DMS 273 (cell line): ENCODE measurements around the gene HPGD.
"Not testable (repeated sequence)": the region's sequence is repeated elsewhere in the genome, so short reads cannot be mapped to it uniquely, and the experiment has no call there.

Experiments used
- DNase-seq: peaks from one replicate; lab custom pipeline; 2025; ENCODE audit not compliant: unreplicated experiment; lab: John Stamatoyannopoulos, UW

The HPGD gene

DNA sequence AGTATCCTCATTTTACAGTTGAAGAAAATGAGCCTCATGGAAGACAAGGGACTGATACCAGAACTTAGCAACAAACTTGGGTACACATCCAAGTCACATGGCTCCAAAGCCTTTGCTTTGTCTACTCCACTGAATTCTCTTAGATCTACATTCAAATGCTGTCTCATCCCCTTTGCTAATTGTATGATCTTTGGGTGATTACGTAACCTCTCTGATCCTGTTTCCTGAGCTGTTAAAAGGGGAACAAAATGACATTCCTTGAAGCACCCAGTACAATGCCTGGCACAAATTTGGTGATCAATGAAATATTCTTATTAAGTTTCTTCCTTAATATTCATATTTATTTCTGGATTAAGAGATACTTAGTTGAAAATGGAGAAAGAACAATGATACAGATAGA, 5.9 kb upstream of the HPGD start:
- DNase-seq = no peak

DNA sequence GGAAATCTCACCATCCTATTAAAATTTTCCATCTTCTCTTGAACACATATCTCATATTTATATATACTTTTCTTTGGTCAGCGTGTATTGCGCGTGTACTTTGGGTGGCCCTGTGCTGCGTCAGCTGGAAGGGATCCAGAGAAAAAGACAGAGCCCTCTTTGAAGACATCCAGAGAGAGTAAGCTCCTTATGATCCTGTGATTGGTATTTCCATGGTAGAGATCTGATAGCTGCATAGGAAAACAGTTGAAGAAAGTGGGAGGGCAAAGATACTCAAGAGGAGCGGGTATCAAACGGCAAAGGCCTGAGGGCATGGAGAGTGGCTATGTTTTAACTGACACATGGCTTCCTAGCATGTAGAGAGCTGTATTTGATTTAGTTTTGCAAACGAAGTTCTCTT, 4.4 kb upstream of the HPGD start:
- no peak for DNase-seq

DNA sequence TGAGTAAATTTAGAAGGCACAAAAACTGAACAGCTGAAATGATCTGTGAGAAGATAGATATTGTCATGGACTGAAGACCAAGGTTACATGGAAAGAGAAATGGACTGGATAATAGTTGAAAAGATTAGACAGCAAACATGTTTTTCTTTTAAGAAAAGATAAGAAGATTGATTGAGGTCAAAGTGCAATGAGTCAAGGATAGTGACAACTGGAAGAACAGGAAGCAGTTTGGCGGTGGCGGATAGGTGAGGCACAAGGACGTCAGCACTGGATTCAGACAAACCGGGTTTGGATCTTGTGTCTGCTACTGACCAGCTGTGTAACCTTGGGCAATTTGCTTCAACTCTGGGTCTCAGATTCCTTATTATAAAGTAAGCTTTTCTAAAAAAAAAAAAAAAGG, 2.0 kb upstream of the HPGD start:
- DNase-seq = no peak

DNA sequence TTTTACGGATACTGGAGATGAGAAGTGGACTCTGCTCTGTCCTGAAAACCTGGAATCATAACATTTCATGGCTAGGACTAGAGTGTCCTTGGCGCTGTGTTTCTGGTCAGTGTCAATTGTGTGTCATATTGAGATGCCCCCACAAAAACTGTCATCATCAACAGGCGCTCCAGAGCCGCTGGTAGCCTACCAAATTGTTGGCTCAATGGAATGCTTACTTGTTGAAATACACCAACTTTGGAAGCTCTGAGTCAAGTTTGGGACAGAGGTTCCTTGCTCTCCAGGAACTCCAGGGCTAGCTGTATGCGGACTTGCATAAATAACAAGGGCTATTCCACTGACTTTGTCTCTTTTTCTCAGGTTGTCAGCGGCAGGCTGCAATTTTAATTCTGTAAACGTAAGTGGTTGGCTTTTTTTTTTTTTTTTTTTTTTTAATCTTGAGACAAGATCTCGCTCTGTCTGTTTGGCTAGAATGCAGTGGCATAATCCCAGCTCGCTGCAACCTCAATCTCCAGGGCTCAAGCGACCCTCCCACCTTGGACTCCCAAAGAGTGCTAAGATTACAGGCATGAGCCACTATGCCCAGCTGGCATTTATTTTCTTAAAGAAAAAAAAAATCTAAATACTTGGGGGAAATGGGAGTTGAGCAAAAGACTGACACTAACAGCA, 871 bp upstream of the HPGD start:
- DNase-seq = no peak

DNA sequence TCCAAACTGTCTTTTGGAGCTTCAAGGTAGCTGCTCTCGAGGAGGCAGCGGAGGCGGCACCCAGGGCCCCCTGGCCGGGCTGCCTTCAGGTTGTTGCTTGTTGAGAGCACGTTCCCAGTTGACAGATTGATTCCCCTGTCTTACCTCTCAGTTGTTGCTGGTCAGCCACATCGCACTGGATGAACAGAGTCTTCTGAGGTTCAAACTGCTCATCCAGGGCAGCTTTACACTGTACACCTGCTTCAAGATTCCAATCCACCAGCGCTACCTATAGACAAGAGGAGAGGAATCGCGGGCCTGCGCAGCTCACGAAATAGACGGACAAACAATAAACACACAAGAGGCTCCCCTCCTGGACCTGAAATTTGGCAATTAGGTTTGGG, 497 bp downstream of the HPGD start:
- DNase-seq = no peak

DNA sequence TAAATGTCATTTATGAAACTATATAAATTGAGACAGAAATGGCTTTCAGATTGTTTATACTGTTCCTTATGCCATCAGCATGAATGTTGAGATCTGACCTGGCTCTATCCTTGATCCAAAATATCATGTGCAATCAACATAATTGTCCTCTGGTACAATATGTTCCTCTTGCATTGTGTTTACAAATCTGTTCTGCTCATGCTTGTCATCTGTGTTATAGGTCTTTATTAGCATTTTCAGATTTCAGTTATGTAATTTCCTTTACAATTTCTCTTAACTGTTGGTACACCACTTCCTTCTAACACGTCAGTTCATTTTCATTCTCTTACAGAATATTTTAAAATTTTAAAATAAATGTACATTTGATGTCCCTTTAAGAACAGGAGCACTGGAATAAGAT, 1.6 kb downstream of the HPGD start:
- no peak for DNase-seq

DNA sequence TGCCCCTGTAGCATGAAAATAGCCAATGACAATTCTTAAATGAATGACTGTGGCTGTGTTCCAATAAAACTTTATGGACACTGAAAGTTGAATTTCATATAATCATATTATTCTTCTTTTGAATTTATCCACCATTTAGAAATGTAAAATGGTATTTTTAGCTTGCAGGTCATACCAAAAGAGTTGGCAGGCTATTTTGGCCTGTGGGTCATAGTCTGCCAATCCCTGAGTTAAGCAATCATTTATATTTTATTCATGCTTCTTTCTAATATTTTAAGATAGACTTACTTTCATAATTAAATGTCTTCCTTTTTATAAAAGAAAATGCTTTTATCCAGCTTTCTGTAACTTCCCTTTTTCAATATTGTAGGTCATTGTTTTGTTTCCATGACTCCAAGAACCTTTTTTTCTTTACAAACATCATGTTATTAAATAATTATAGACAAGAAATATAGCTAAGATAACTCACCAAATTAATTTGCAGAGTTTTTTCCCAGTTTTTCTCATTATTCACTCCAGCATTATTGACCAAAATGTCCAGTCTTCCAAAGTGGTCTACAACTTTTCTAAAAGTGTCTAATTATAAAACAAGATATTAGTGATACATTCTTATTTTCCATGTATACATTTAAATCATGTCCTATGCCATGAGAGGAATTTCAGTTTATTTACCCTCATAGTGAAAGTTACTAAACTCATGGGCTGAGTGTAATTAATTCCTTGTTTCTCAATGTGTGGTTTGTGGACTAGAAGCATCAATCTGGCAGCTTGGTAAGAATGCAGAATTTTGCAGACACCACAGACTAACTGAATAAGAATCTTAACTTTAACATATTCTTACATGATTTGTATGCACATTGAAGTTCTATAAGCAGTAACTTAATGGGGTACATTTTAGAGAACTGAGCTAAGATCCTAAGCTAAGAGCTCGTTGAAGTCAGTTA, 4.5 kb downstream of the HPGD start:
- DNase-seq = no peak

DNA sequence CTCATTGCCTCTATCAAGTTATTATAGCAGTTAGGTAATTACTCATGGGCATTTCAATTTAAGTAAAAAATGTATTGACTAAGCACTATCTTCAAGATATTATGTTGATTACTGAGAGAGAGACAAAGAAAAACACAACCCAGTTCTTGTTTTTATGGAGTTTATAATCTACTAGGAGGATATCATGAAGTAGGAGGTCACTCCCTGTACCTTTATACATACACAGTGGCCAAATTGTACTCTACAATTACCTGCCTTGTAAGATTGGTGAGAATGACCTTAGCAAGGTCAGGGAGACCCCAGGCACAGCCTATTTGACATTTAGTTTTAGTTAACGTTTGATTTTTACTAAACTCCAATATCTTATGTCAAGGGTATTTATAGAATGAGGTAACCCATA, 5.5 kb downstream of the HPGD start:
- no peak for DNase-seq

DNA sequence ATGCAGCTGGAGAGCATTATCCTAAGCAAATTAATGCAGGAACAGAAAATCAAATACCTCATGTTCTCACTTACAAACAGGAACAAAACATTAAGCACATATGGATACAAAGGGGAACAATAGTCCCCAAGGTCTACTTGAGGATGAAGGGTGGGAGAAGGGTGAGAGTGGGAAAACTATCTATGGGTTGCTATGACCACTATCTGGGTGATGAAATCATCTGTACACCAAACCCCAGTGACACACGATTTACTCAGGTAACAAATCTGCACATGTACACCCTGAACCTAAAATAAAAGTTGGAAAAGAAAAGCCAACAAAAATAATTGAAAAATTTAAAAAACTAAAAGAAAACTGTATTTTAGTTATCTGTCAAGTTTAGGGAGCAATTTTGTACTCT, 5.9 kb downstream of the HPGD start:
- DNase-seq = no peak

DNA sequence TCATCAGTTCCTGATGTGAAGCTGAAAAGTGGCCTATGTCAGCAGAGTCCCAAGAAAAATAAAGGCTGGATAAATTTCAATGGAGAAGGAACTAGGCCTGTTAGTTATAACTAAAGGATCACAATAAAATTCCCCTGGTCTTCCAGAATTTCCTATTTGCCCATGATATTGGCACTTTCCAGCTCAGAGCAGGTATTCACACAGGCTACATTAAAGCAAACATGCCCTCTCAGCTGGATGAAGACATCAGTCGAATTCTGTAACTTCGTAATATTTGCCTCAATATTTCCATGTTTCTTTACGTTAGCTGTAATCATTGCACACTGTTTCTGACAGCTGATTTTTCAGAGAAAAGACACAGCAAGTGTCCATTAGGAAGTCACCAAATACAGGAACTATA, 9.5 kb downstream of the HPGD start:
- DNase-seq = no peak

DNA sequence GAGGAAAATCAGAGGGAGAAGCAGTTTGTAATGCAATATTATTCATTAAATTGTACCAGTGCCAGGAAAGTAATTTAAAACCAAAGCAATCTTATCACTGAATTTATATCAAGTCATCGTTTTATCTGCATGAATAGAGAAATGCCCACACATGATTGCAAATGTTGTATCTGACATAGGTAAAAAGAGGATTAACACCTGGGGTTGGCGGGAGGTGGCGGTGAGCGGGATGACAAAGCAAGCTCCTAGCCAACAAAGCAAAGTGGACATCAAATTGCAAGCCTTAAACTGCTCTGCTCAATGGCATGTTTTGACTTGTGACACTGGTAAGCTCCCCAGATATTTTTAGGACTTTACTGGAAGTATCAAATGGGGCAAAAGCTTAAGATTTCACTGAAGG, 16.4 kb downstream of the HPGD start:
- DNase-seq = no peak

DNA sequence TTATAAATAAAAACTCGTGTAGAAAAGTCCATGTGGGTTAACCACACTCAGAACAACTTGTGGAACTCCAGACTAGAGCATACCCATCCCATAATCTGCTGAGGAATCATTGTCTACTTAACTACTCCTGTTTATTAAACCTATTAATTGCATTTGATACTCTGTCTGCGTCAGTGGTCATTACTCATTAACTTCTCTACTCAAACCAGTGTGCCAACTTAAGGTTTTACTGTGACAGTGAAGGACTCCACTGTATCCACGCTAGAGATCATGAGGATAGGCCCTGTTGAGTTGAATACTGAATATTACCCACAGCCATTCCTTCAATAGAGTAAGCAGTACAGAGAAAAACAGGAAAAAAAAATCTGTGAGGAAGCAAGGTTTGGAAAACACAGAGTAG, 17.3 kb downstream of the HPGD start:
- DNase-seq = no peak

DNA sequence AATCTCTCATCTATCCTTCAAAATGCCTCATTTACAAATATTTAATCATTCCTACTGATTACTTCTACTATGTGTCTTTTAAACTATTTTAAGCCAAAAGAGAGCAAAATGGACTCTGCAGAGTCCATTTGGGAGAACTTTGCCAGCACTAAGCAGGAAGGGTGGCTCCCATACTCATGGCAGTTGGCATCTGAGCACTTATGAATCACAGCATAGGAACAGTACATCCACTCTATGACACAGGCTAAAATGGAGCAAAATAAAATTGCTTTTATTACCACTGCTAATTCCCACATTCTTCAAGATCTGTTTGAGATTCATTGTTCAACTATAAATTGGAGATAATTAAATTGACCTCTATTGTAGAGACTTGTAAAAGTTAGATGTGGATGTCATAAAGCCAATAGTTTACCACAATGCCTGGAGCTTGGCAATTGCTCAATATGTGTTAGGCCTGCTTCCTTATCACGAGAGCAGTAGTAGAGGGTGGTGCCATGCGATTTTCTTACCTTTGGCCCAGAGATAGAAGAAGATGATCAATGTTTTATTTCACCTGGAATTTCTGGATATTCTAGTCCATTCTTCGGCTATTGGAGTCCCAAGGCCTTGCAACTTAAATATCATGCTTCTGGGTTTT, 19.1 kb downstream of the HPGD start:
- no peak for DNase-seq

DNA sequence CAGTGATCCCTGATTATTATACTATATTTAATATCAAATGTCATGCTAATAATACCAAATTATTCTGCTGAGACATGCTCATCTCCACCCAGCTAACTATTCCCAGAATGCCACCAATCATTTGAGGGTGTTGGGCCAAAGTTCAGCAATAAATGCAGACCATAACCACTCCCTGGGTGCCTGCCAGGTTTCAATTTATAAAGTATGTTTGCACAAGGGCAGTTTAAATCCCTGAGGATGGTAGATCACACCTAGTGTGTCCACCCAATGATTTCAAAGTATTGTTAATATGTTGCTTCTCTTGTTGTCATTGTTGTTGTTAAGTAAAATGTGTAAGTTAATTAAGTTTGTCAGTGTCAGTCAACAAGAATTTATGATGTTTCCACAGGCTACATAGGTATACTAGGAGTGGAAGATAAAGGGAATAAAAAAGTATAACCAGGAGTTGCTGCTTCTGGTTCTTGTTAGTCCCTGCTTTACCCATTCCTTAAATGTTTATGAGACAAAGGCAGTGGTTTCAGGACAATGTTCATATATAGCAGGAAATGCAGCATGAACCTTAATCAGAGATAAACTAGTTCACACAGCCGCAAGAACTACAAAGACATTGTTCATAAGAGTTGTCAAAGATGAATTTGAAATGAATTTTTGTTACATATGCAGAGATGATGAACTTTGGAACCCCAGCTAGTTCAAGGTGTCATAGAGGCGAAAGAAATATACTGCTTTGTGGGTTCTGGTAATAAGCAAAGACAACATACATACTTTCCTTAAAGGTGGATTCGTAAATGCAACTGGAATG, 25.5 kb downstream of the HPGD start:
- DNase-seq = no peak

DNA sequence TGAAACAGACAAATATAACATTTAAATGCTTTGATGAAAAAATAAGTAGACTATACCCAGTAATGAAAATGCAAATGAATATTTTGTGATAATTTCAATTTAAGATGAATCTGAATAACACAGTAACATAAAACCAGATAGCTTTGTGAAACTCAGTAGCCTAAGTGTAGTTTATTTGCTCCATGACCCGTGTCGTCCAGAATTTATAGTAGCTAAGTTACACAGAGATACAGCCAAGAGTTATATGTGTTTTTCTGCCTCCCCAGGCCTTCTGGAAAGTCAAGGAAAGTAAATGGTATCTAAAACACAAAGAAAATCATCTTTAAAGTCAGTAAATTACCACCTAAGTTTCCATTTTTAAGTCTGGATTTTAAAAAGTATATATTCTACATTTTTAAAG, 26.7 kb downstream of the HPGD start:
- no peak for DNase-seq

DNA sequence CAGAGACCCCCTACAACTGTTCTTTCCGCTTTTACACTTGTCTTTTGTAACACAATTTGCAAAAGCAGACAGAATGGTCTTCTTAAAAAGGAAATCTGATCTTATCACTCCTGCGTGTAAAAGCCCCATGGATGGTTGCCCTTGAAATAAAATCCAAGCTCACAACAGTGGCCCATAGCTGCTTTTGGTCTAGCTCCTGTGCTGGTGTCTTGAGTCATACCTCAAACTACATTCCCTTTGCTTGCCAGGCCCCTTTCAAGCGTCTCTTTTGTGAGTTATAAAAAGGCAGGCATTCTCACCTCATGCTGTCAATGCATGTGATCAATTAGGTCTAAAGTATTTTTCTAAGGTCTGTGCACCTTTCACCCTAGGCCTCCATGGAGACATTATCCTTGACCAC, 27.6 kb downstream of the HPGD start:
- no peak for DNase-seq

DNA sequence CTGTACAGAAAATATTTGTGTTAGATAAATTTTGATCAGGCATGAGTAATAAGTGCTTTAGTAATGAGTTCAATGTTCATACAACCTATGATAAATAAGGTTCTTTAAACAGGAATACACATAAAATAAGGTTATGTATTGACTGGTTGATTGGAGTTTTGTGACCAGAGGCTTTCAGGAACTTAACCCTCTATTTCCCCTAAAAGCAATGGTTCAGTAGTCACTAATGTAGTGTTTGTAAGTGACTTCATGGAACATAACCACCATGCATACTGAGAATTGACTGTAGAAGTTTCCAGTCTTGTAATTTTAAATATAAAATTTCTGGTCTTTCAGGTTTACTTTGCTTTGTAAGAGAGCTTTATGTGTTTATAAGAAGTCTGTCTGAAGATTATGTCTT, 28.1 kb downstream of the HPGD start:
- DNase-seq = no peak

DNA sequence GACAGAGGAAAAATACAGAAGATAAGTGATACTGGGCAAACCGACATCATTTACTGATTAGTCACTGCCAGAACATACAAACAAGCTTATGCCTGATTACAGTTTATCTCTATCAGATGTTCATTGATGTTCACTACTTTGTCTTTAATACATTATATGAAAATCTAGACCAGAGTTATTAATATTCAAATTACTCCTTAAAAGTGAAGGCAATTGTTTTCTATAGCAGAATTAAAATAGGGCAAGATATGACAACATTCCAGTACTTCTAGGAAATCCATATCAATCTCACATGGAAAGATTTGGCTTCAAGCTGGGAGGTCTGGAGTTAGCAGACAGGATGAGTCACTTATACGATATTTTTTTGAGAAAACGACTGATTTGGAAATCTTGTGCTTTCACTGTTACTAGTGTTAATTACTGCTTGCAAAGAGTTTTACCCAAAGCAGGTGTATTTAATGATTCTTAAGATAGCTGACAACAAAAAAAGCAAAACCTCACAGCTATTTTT, 31.8 kb downstream of the HPGD start:
- DNase-seq = no peak

DNA sequence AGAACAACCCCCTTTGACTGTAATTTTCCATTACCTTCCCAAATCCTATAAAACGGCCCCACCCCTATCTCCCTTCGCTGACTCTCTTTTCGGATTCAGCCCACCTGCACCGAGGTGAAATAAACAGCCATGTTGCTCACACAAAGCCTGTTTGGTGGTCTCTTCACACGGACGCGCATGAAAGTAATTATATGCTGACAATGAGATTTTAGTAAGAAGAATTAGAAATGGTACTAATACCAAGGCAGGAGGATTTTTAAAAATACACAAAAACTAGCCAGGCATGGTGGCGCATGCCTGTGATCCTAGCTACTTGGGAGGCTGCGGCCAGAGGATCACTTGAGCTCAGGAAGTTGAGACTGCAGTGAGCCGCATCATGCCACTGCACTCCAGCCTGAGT, 33.9 kb downstream of the HPGD start:
- DNase-seq = not testable (repeated sequence)

DNA sequence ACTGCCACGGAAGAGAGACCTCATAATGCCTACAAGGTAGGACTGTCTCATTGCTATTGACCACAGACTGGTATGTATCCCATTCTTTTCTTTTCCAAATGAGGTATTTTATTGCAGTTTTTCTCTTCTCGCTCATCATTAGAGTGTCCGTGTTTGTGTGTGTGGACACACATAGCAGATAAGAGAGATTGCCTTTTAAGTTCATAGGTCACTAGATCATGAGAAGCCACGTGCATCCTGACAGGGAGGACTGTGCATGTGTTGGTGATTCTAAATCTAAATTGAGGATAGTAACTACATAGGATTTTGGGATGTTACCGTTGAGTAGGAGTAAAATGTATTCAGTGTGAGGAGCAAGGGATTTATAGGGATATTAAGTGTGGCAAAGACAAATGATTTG, 37.3 kb downstream of the HPGD start:
- DNase-seq = no peak

DNA sequence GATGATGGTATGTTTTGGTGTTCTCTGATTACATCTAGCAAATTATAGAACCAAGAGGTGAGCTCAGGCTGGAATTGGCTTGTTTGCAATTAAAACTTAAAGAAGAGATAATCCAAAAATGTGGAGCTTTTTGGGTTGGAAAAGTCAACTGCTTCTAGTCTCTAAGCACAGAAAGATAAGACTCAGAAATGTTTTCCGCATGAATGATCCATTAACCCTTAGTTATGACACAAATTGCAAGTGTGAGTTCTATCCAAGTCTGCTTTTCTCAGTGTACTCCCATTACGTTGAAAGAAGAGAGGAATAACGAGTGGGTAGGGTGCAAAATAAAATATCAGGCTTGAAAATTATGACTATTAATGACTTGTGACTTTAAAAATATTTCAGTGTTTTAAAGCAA, 38.5 kb downstream of the HPGD start:
- no peak for DNase-seq
